SK-N-SH treated with all-trans-retinoic acid at 6 μM for 48 hours (cell line): ENCODE data around the gene CLK2.

ENCODE experiments used
- CSDC2 ChIP-seq: fragments of 250-450 bp; sonication (Bioruptor Pico); IDR thresholded peaks from 2 replicates; pipeline ENCODE4 v1.5.0; 2020; ENCODE audit warnings: mild to moderate bottlenecking, moderate library complexity
- SNAI2 ChIP-seq: fragments of 250-450 bp; sonication (Bioruptor Pico); IDR thresholded peaks from 2 replicates; pipeline ENCODE4 v1.5.0; 2020; ENCODE audit warnings: mild to moderate bottlenecking, moderate library complexity
- ZFP30 ChIP-seq: fragments of 450-650 bp; formaldehyde crosslinking; IDR thresholded peaks from 2 replicates; pipeline ENCODE4 v1.5.0; 2022; ENCODE audit warnings: mild to moderate bottlenecking, moderate library complexity
- ZNF8 ChIP-seq: fragments of 450-650 bp; formaldehyde crosslinking; IDR thresholded peaks from 2 replicates; pipeline ENCODE4 v1.5.0; 2020; ENCODE audit warnings: mild to moderate bottlenecking, moderate library complexity
- TF ChIP-seq, protein P1 (sequence below): fragments of 250-450 bp; sonication (Bioruptor Pico); IDR thresholded peaks from 2 replicates; pipeline ENCODE4 v1.8.0; 2021; ENCODE audit warnings: low read depth, mild to moderate bottlenecking, moderate library complexity, borderline replicate concordance

DNA sequence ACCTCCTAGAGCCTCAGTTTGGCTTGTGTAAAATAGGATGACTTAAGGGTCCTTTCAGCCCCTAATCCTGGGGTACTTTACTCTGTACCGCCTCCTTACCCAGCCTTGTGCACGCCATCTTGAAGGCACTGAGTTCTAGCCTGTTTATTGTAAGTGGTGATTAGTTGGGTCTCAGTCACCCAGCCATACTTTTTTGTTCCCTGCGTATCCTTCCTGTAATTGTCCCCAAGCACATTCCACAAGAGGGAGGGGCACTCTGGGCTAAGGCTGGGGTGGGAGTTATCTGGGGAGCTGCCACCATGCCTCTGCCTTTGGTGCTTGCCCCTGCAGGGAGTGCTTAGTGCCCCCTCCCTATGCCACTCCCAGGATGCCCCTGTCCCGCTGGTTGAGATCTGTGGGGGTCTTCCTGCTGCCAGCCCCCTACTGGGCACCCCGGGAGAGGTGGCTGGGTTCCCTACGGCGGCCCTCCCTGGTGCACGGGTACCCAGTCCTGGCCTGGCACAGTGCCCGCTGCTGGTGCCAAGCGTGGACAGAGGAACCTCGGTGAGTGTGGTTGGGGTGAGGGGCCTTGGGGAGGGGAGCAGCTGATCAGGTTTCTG lies 36.2 kb upstream of the CLK2 start:
- TF ChIP-seq SNAI2 (CRISPR knock-in tag) = no peak
- no peak for TF ChIP-seq ZNF8 (CRISPR knock-in tag)
- TF ChIP-seq, protein P1, sequence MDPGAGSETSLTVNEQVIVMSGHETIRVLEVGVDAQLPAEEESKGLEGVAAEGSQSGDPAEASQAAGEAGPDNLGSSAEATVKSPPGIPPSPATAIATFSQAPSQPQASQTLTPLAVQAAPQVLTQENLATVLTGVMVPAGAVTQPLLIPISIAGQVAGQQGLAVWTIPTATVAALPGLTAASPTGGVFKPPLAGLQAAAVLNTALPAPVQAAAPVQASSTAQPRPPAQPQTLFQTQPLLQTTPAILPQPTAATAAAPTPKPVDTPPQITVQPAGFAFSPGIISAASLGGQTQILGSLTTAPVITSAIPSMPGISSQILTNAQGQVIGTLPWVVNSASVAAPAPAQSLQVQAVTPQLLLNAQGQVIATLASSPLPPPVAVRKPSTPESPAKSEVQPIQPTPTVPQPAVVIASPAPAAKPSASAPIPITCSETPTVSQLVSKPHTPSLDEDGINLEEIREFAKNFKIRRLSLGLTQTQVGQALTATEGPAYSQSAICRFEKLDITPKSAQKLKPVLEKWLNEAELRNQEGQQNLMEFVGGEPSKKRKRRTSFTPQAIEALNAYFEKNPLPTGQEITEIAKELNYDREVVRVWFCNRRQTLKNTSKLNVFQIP (CRISPR knock-in tag) = no peak
- no peak for TF ChIP-seq ZFP30
- no peak for TF ChIP-seq CSDC2 (CRISPR knock-in tag)
